H54 (cell line): ENCODE measurements around the gene GMCL1.
"Not testable (repeated sequence)": the region's sequence is repeated elsewhere in the genome, so short reads cannot be mapped to it uniquely, and the experiment has no call there.

Source experiments
- DNase-seq: peaks from one replicate; pipeline ENCODE4 v3.0.0; 2011; ENCODE audit warnings: low spot score, mixed read lengths; ENCODE audit not compliant: insufficient read length
- FAIRE-seq: peaks from 3 replicates; lab custom pipeline; 2011; peaks lifted over from hg19 to GRCh38; lab: Jason Lieb, UNC
- POLR2A ChIP-seq: IDR thresholded peaks from 2 replicates; pipeline ENCODE4 v1.6.1; 2011; ENCODE audit warnings: low read depth, mild to moderate bottlenecking, low read length

The GMCL1 gene

DNA sequence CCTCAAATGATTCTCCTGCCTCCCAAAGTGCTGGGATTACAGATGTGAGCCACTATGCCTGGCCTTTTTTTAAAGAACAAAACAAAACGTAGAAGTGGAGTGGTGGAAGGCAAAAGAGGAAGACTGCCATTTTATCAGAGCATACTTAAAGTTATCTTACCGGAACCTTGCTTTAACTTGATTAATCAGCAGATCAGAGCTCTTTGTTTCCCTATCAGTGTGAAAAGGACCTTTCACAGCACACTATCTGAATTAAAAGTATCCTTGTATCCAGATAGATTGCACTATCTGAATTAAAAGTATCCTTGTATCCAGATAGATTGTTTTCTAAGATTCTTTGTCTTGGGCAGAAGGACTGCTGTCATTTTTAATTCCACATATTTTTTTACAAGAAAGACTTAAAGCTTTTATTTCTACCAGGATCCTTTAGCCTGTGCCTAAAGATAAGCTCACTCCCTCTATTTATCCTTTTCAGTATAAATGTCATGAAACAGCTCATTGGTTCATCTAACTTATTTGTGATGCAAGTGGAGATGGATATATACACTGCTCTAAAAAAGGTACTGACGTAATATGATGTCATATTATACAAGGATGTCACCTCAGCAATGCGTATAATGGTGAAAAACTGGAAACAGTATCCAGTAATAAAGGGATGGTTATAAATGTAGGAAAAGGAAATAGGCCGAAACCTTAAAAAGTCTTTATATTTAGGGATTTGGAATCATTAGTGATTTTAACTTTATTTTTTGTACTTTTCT lies 17.8 kb downstream of the GMCL1 start:
- FAIRE-seq, result no peak
- no peak for TF ChIP-seq POLR2A
- DNase-seq, result no peak

DNA sequence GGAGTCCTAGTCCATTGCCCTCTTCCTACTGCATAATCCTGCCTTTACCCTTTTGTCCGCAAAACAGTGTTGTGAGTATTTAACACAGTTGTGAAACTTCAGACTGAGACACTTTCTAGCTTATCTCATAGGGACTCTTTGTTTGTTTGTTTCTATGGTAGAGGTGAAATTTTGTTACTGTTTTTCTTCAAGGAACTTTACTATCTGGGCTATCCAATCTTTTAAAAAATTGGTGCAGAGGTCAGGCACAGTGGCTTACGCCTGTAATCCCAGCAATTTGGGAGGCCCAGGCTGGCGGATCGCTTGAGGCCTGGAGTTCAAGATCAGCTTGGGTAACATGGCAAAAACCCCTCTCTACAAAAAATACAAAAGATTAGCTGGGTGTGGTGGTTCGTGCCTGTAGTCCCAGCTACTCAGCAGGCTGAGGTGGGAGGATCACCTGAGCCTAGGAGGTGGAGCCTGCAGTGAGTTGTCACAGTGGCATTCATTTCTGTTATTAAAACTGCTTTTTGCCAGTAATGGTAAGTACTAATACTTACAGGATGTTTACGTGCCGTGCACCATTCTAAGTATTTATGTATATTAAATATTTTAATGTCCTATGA lies 18.8 kb downstream of the GMCL1 start:
- FAIRE-seq (no peak), DNase-seq (no peak)
- no peak for TF ChIP-seq POLR2A

DNA sequence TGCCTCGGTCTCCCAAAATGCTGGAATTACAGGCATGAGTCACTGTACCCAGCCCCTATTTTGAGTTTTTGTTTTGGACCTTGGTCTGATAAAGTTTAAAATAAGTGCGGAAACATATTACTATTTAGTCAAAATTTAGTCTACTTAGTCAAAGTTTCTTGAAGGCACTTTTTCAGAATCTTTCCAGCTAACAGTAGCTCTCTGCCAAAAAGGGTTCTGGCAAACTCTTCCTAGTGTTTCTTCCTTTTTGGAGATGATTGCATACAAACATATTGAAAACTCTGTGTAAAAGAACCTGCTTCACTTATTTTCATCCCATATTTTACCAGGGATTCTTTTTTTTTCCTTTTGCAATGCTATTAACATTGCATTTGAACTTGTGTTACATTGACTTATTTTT lies 28.8 kb downstream of the GMCL1 start:
- FAIRE-seq (no peak), DNase-seq (no peak)
- TF ChIP-seq POLR2A, result no peak

DNA sequence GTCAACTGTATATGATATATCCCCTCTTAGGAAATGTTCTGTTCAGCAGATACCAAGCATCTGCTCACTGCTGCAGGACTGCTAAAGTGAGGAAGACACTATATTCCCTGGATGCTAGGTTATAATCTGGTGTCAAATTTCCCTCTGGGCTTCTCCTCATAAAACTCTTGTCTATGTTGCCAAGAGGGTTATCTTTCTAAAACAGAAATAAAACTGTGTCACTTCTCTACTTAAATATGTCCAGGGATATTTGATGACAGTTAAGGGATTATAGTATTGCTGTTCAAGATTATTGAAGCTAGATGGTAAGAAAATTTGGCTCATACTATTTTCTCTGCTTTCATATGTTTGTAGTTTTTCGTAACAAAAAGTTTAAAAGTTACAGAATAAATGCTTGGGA lies 33.8 kb downstream of the GMCL1 start:
- no peak for DNase-seq
- no peak for TF ChIP-seq POLR2A
- no peak for FAIRE-seq

DNA sequence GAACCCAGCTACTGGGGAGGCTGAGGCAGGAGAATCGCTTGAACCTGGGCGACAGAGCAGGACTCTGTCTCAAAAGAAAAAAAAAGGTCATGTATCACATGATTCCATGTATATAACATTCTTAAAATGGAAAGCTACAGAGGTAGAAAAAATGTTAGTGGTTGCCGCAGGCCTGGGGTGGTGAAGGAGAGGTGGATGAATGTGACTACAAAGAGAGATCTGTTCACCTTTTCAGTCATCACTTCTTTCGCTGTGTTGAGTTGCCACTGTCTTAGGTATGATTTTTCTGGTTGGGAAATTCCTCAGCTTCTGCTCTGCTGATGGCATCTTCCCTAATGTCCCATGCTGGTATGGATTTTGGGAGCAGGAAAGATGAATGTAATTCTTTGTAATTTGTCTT lies 59.0 kb downstream of the GMCL1 start:
- no peak for FAIRE-seq
- no peak for TF ChIP-seq POLR2A

DNA sequence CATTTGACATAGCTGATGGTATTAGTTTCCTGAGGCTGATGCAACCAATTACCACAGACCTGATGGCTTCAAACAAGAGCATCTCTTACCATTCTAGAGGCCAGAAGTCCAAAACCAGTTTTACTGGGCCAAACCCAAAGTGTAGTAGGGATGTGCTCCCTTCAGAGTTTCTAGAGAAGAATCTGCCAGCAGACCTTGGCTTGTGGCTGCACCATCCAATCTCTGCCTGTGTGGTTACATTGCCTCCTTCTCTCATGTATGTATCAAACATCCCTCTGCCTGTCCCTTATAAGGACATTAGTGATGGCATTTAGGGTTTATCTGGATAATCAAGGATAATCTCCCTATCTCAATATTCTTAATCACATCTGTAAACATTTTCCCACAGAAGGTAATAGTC lies 59.8 kb downstream of the GMCL1 start:
- no peak for TF ChIP-seq POLR2A
- DNase-seq (no peak), FAIRE-seq (no peak)

More for the DNA sequence above, 59.0 kb downstream of the GMCL1 start:
- no peak for DNase-seq

DNA sequence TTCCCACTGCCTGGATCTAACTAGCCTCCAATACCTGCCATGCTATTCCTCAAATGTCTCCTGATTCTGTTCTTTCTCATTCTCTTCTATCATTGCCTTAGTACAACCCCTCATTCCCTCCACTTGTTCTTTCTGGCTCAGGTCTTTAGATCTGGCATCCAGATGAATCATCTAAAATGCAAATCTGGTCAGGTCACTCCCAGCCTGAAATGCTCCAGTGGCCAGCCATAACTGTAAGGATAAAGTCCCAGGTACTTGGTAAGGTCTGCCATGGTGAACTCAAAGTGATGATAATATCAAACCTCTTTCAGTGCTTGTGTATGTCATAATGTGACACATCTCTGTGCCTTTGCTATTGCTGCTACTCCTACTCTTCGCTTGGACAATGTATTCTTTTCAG lies 61.4 kb downstream of the GMCL1 start:
- TF ChIP-seq POLR2A, result no peak
- FAIRE-seq, result peak; percentile 33
- DNase-seq, result no peak

DNA sequence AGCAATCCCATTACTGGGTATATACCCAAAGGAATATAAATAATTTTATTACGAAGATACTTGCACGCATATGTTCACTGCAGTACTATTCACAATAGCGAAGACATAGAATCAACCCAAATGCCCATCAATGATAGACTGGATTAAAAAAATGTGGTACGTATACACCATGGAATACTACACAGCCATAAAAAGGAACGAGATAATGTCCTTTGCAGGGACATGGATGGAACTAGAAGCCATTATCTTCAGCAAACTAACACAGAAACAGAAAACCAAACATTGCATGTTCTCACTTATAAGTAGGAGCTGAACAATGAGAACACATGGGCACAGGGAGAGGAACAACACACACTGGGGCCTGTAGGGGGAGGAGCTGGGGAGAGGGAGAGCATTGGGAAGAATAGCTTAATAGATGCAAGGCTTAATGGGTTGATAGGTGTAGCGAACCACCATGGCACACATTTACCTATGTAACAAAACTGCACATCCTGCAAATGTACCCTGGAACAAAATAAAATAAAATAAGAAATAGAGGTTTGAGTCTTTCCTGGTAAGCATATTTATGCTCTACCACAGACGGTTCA lies 63.5 kb downstream of the GMCL1 start:
- not testable (repeated sequence) for FAIRE-seq, DNase-seq

DNA sequence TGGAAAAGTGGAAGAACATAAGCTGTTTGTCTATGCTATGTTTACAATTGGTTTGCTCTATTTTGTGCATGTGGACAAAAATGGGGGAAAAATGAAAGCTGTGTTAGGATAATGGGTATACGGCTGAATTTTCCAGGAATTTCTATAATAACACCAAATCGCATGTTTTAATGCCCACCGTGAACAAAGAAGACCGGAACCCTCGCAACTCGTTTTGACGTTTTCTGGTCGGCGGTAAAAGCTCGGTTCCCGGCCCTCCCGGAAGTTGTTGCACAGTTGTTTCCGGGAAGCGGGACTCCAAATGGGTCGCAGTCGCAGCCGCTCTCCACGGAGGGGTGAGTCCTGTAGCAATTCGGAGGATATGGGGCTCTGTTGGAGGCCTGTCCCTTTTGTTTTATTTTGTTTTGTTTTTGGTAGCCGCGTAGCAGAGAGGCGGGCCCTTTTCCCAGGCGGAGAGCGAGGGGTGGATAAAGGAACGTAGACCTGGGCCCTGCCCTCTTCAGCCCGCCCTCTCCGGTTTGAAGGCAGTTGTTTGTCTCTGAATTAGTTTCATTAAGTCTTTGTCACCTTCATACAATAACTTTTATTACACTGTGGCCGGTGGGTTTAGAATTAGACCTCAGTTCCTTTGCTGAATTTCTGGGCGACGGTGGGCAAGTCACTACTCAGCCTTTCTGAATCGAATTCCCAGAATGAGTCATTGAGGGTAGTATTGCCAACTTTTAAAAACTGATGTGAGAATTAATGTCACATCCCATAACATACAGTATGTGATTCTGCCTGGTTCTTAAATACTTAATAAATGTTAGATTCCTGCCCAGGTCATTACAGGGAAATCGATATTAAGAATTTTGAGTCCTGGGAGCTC lies 64.5 kb downstream of the GMCL1 start, which contains the start of gene SNRNP27:
Gene SNRNP27 (plus strand): TSS at position 273 of the 868 bp plus-strand sequence. CDS start 29 bp downstream, at position 302.
- TF ChIP-seq POLR2A, result peak; percentile 40; the same call in 1 of the 2 replicates
- peak; percentile 58 for FAIRE-seq
- DNase-seq, result peak; percentile 56

DNA sequence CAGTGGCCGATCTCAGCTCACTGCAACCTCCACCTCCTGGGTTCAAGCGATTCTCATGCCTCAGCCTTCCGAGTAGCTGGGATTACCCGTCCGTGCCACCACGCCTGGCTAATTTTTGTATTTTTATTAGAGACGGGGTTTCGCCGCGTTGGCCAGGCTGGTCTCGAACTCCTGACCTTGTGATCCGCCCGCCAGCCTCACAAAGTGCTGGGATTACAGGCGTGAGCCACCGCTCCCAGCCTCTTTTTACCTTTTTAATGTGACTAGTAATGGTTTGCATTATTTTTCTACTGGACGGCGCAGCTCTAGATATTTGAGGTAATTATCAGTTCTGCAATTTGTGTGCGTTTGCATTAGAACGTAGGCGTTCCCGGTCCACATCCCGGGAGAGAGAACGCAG lies 65.3 kb downstream of the GMCL1 start:
- not testable (repeated sequence) for DNase-seq, FAIRE-seq

DNA sequence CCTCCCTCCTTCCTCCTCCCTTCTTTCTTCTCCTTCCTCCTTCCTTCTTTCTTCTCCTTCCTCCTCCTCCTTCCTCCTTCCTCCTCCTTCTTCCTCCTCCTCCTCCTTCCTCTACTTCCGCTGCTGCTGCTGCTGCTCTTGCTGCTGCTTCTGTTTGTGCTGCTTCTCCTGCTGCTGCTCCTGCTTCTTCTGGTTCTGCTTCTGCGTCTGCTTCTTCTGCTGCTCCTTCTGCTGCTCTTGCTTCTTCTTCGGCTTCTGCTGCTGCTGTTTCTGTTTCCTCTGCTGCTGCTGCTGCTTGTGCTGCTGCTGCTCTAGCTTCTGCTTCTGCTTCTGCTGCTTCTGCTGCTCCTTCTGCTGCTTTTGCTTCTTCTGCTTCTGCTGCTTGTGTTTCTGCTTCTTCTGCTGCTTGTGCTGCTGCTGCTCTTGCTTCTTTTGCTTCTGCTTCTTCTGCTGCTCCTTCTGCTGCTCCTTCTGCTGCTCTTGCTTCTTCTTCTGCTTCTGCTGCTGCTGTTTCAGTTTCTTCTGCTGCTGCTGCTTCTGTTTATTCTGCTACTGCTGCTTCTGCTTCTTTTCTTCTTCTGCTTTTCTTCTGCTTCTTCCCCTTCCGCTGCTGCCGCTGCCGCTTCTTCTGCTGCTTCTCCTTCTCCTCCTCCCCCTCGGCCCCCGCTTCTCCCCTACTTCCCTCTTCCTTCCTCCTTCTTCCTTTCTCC lies 72.9 kb downstream of the GMCL1 start:
- FAIRE-seq, result no peak
- no peak for TF ChIP-seq POLR2A
- DNase-seq, result no peak

DNA sequence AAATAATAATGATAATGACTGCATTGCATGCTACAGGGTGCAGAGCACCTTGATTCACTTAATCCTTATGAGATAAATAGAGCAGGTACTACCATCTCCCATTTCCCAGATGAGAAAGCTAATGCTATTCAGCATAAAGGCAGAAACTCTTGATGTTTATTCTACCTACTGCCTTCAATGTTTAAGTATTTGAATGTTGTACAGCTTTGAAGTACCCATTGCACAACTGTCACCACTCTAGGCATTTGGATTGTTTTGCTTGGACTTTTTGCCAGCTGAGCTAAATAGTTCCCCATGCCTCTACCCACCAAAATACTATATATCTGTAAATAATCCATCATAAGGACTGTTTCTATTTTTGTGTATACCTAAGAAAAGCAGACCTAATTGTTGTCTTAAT lies 77.8 kb downstream of the GMCL1 start:
- no peak for TF ChIP-seq POLR2A
- no peak for DNase-seq

DNA sequence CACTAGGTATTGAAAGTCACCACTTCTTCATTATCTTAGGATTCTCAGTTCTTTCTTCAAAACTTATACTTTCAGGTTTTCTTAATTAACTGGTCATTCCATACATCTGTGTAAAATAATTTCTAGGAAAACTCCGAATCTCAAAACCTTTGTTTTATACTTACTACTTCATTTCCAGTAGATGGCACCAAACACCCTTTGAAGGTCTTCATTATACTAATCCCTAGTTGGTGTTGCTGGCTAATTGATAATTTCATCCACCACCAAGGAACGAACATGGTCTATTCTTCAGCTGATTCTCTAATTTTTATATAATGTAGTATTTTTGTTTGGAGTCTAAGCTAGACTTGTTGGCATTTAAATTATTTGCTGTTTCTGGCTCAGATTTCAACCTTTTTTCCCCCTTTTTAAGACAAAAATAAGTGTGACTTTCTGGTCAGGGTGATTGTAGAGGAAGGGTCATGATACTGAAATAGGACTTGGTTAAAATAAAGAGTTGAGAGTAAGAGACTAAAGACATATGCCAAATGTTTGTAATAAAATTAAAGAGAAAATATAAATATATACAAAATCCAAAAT lies 82.6 kb downstream of the GMCL1 start:
- DNase-seq (no peak), FAIRE-seq (peak; percentile 84)
- no peak for TF ChIP-seq POLR2A

More for the DNA sequence above, 77.8 kb downstream of the GMCL1 start:
- FAIRE-seq, result no peak
